ENCODE measurements around the gene NDUFA3.

NDUFA3 gene

DNA sequence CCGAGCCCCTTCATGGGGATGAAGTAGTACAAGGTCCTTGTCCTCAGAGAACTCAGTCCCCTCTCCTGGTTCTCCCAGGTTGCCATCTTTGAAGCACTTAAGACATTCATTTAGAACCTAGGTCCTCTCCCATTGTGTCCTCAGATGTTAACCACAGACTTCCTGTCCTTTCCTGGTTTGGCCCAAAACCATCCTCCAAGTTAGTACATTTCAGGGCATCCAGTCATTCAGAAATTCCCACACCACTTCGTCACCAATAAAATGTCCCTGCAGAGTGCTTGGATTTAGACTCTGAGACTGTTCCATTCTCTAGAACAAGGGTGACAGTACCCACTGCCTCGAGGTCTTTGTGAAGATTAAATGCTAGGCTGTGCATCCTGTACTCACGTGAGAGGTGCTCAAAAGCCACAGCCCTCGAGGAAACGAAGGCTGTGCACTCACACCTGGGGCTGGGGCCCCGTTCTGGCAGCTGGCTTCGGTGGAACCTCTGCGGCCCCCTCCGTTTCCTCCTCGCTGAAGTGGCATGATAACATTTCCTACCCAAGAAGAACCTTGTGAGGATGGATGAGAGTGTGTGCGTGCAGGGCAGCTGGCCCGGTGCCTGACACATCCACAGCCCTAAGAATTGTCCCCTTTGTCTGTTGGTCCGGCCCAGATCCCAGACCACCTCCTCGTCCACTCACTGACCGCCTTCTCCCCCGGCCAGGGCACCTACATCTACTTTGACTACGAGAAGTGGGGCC is 52.1 kb downstream of the NDUFA3 start:
- TF ChIP-seq CTCF (IDR thresholded peaks at IDR 0.05; ENCODE audit: low read depth, low read length, missing control alignments): no peak
- DNase-seq (ENCODE audit: low read depth): no peak
- H3K4me3 ChIP-seq (ENCODE audit: low read depth, low read length): no peak overlapping the region
- in situ Hi-C loops (cut with HindIII; ENCODE audit: low sequenced_read_pairs): no loop called here

DNA sequence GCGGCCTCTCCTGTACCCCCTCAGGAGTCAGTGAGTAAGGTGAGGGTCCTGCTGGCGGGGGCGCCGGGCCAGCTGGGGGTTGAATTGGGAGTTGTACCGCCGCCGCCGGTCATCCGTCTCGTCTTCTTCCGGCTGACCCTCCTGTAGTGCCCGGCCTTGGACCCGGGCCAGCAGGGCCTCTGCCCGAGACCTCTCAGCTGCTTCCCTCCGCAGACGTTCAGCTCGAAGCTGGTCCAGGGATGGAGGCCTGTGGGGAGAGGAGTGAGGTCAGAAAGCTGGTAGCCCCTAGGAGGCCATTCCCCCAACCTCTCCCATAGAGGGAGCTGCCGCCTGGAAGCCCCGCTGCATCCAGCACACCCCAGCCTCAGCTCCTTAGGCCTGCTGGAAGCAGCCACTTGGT is 53.0 kb downstream of the NDUFA3 start:
- no peak for DNase-seq (ENCODE audit: low read depth)
- no peak for TF ChIP-seq CTCF (IDR thresholded peaks at IDR 0.05; ENCODE audit: low read depth, low read length, missing control alignments)
- in situ Hi-C loops (cut with HindIII; ENCODE audit: low sequenced_read_pairs): no loop called here
- no peak overlapping the region for H3K4me3 ChIP-seq (ENCODE audit: low read depth, low read length)

GRCh38 chr19:54156490-54156889 is 53.8 kb downstream of the NDUFA3 start:
- no peak for TF ChIP-seq CTCF (IDR thresholded peaks at IDR 0.05; ENCODE audit: low read depth, low read length, missing control alignments)
- H3K4me3 ChIP-seq (ENCODE audit: low read depth, low read length): no peak overlapping the region
- no peak for DNase-seq (ENCODE audit: low read depth)
- in situ Hi-C loops (cut with HindIII; ENCODE audit: low sequenced_read_pairs): no loop called here

- H3K4me3 ChIP-seq (ENCODE audit: low read depth, low read length): no peak overlapping the region
- in situ Hi-C loops (cut with HindIII; ENCODE audit: low sequenced_read_pairs): no loop called here
- TF ChIP-seq CTCF (IDR thresholded peaks at IDR 0.05; ENCODE audit: low read depth, low read length, missing control alignments): no peak
- no peak for DNase-seq (ENCODE audit: low read depth)
Observed at GRCh38 chr19:54156953-54157352, 54.3 kb downstream of the NDUFA3 start.

Data from astrocyte of the cerebellum (primary cell).